Measurements from ENCODE around the gene GCG. TPM values are rescaled to one million over a fixed set of nuclear protein-coding genes. Genes with fewer than 3 reads are reported as not detected.
A peak's percentile ranks its signal among the peaks of the same experiment; 100 is the strongest.

GCG gene
- total RNA-seq, 1 donor from 2014 or later, result not detected

- DNase-seq (ENCODE audit: low read depth in 2 of 2), result peak in 1 of 2 donors; percentile 46
These were observed 48.5 kb downstream of the GCG start for GRCh38 chr2:162103443-162104009.

GRCh38 chr2:162100579-162100978 is 51.5 kb downstream of the GCG start:
- DNase-seq (ENCODE audit: low read depth in 2 of 2), result no peak

- DNase-seq (ENCODE audit: low read depth in 2 of 2), result no peak
These were observed 52.2 kb downstream of the GCG start for GRCh38 chr2:162099836-162100235.

Other genes starting within 250 kb of the GCG start
- 67.4 and 73.6 TPM in 2 replicates for gene DPP4, start 78.0 kb downstream of the GCG start, total RNA-seq
- 1.3 TPM in 2 replicates for gene FAP, start 91.2 kb upstream of the GCG start, total RNA-seq
- gene IFIH1, start 166.4 kb upstream of the GCG start, total RNA-seq, result 5.3 and 8.2 TPM in 2 replicates
- 4.5 and 7.1 TPM in 2 replicates for gene GCA, start 191.9 kb upstream of the GCG start, total RNA-seq

Measured in dermis microvascular lymphatic vessel endothelial cell (primary cell).